Stimulated activated CD8-positive, alpha-beta memory T cell treated with anti-CD3 and anti-CD28 coated beads, Interleukin-7, amount 100 ng/mL, for 48 hours (primary cell): ENCODE results near the gene MRM2.

ENCODE experiments used
- DNase-seq, 2 donors: peaks; one replicate each; pipeline ENCODE4 v3.0.0-alpha.2; 2020; ENCODE audit warnings: low read depth in 1 of 2; ENCODE audit errors: extremely low read depth in 1 of 2

The MRM2 gene

GRCh38 chr7:2193575-2194305 lies 48.3 kb downstream of the MRM2 start:
- no peak for DNase-seq

GRCh38 chr7:2192831-2193534 lies 49.0 kb downstream of the MRM2 start:
- DNase-seq: no peak

- DNase-seq: no peak
Observed at GRCh38 chr7:2191016-2191415, 51.0 kb downstream of the MRM2 start.

GRCh38 chr7:2190531-2190930 lies 51.5 kb downstream of the MRM2 start:
- DNase-seq: no peak

GRCh38 chr7:2186166-2186565 lies 55.8 kb downstream of the MRM2 start:
- DNase-seq: no peak

GRCh38 chr7:2185715-2186114 lies 56.3 kb downstream of the MRM2 start:
- DNase-seq: no peak
